H1 (cell line): Measurements from ENCODE around the gene LRRK1. TPM values are rescaled to one million over a fixed set of nuclear protein-coding genes. Genes with fewer than 3 reads are reported as not detected.

ENCODE experiments used
- ASH2L ChIP-seq: fragments of 200-600, 300-600 bp; sonication (generic); IDR thresholded peaks from one replicate; pipeline ENCODE4 v1.7.1; 2017; ENCODE audit warnings: low read length
- CEBPB ChIP-seq: IDR thresholded peaks from 2 replicates; pipeline ENCODE4 v1.6.1; 2012; ENCODE audit warnings: low read depth, low read length
- GTF2F1 ChIP-seq: IDR thresholded peaks from 2 replicates; pipeline ENCODE4 v1.6.1; 2012; ENCODE audit warnings: low read depth, low read length, improper control_type of control experiment, borderline replicate concordance
- HDAC2 ChIP-seq, 2 experiments: fragments of 300-600 bp in 1 of 2; sonication (generic) in 1 of 2; IDR thresholded peaks; 2 replicates each; pipeline ENCODE4 v1.6.1; 2011 to 2012; ENCODE audit warnings: low read depth in 2 of 2, low read length in 2 of 2, mild to moderate bottlenecking in 2 of 2, moderate library complexity in 2 of 2, borderline replicate concordance in 1 of 2, inconsistent platforms in 1 of 2
- MAFK ChIP-seq: IDR thresholded peaks from 2 replicates; pipeline ENCODE4 v1.6.1; 2012; ENCODE audit warnings: low read depth, mild to moderate bottlenecking, improper control_type of control experiment, low read length
- MAX ChIP-seq: IDR thresholded peaks from 2 replicates; pipeline ENCODE4 v1.6.1; 2012; ENCODE audit warnings: inconsistent platforms
- POLR2AphosphoS5 ChIP-seq: IDR thresholded peaks from 2 replicates; pipeline ENCODE4 v1.6.1; 2011; ENCODE audit warnings: low read depth, low read length
- SP4 ChIP-seq: IDR thresholded peaks from 2 replicates; pipeline ENCODE4 v1.6.1; 2012; ENCODE audit warnings: low read length, inconsistent platforms
- polyA plus RNA-seq, 7 experiments: library from polyadenylated mRNA; depleted of rRNA in 3 of 7; stranded (reverse) in 5 of 7; unstranded in 2 of 7; fragments of >200 nt in 5 of 7; fragments of 200-250 nt in 2 of 7; gene quantifications; 1 replicate in 5 of 7; 2 replicates in 1 of 7; 4 replicates in 1 of 7; pipeline versions ENCODE4 v1.2.1 to v1.2.3, GENCODE V29; 2011 to 2013; ENCODE audit warnings: missing spikeins in 2 of 7, mixed read lengths in 2 of 7
- total RNA-seq: library from RNA; stranded (reverse); fragmentation: NEBNext Ultra II Directional; extraction: Animal tissue kit (Norgen Biotek cat#: 25700); gene quantifications from 2 replicates; pipeline ENCODE4 v1.2.1, GENCODE V29; 2021
- TF ChIP-seq, protein P1 (sequence below): fragments of 300-600 bp; sonication (generic); IDR thresholded peaks from 2 replicates; pipeline ENCODE4 v1.7.1; 2012; ENCODE audit warnings: low read length, moderate library complexity, mild to moderate bottlenecking, inconsistent platforms; ENCODE audit not compliant: insufficient replicate concordance

Gene LRRK1
- total and polyA plus RNA-seq, 2 of the 8 experiments (the other 6 are each of a cell fraction or from before 2014, with no cell fraction given): 1.2 to 3.6 TPM

DNA sequence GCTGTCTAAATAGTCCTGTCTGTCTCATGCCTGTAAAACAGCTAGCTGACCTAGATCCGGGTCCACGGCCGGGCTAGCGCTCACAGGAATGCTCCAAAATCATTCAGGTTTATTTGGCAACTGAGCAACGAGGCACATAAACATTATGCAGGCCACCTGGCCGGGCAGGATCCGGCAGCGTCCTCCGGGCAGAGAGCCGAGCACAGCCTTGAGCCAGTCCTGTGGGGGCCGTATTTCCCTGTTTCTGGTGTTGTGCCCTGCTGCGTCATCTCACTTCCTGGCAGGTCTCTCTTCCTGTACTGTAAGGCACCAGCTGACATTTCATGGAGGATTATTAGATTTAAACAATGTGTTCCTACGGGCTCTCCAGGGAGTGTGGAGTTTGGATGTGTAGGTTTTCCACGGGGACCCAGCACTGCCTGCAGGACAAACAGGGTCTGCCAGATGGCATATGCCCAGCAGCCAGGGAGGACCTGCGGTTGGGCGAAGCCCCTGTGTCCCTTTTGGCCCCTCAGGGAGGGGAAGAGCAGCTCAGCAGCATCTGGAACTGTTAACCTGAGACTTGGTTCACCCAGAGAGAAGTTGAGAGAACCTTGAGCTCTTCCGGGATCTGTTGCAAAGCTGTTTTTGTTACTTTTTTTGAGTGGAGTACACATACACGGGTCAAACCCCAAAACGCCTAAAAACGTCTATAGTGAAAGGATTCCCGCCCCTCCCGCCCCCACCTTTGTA lies 16.6 kb upstream of the LRRK1 start (continued):
- TF ChIP-seq, protein P1, sequence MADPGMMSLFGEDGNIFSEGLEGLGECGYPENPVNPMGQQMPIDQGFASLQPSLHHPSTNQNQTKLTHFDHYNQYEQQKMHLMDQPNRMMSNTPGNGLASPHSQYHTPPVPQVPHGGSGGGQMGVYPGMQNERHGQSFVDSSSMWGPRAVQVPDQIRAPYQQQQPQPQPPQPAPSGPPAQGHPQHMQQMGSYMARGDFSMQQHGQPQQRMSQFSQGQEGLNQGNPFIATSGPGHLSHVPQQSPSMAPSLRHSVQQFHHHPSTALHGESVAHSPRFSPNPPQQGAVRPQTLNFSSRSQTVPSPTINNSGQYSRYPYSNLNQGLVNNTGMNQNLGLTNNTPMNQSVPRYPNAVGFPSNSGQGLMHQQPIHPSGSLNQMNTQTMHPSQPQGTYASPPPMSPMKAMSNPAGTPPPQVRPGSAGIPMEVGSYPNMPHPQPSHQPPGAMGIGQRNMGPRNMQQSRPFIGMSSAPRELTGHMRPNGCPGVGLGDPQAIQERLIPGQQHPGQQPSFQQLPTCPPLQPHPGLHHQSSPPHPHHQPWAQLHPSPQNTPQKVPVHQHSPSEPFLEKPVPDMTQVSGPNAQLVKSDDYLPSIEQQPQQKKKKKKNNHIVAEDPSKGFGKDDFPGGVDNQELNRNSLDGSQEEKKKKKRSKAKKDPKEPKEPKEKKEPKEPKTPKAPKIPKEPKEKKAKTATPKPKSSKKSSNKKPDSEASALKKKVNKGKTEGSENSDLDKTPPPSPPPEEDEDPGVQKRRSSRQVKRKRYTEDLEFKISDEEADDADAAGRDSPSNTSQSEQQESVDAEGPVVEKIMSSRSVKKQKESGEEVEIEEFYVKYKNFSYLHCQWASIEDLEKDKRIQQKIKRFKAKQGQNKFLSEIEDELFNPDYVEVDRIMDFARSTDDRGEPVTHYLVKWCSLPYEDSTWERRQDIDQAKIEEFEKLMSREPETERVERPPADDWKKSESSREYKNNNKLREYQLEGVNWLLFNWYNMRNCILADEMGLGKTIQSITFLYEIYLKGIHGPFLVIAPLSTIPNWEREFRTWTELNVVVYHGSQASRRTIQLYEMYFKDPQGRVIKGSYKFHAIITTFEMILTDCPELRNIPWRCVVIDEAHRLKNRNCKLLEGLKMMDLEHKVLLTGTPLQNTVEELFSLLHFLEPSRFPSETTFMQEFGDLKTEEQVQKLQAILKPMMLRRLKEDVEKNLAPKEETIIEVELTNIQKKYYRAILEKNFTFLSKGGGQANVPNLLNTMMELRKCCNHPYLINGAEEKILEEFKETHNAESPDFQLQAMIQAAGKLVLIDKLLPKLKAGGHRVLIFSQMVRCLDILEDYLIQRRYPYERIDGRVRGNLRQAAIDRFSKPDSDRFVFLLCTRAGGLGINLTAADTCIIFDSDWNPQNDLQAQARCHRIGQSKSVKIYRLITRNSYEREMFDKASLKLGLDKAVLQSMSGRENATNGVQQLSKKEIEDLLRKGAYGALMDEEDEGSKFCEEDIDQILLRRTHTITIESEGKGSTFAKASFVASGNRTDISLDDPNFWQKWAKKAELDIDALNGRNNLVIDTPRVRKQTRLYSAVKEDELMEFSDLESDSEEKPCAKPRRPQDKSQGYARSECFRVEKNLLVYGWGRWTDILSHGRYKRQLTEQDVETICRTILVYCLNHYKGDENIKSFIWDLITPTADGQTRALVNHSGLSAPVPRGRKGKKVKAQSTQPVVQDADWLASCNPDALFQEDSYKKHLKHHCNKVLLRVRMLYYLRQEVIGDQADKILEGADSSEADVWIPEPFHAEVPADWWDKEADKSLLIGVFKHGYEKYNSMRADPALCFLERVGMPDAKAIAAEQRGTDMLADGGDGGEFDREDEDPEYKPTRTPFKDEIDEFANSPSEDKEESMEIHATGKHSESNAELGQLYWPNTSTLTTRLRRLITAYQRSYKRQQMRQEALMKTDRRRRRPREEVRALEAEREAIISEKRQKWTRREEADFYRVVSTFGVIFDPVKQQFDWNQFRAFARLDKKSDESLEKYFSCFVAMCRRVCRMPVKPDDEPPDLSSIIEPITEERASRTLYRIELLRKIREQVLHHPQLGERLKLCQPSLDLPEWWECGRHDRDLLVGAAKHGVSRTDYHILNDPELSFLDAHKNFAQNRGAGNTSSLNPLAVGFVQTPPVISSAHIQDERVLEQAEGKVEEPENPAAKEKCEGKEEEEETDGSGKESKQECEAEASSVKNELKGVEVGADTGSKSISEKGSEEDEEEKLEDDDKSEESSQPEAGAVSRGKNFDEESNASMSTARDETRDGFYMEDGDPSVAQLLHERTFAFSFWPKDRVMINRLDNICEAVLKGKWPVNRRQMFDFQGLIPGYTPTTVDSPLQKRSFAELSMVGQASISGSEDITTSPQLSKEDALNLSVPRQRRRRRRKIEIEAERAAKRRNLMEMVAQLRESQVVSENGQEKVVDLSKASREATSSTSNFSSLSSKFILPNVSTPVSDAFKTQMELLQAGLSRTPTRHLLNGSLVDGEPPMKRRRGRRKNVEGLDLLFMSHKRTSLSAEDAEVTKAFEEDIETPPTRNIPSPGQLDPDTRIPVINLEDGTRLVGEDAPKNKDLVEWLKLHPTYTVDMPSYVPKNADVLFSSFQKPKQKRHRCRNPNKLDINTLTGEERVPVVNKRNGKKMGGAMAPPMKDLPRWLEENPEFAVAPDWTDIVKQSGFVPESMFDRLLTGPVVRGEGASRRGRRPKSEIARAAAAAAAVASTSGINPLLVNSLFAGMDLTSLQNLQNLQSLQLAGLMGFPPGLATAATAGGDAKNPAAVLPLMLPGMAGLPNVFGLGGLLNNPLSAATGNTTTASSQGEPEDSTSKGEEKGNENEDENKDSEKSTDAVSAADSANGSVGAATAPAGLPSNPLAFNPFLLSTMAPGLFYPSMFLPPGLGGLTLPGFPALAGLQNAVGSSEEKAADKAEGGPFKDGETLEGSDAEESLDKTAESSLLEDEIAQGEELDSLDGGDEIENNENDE: no peak
- TF ChIP-seq GTF2F1 (no peak), MAX (no peak), HDAC2 (IDR thresholded peaks at IDR 0.05; ENCODE audit: borderline replicate concordance in 1 of 2, low read depth in 2 of 2, low read length in 2 of 2) (no peak), SP4 (no peak), CEBPB (no peak), POLR2AphosphoS5 (no peak), ASH2L (no peak), MAFK (no peak)
